ENCODE results near the gene SERPINB1. TPM values are rescaled to one million over a fixed set of nuclear protein-coding genes. Genes with fewer than 3 reads are reported as not detected.
A peak's percentile ranks its signal among the peaks of the same experiment; 100 is the strongest.

SERPINB1 gene
- total RNA-seq, 4 donors from 2014 or later: 284 to 1,204 (median 702) TPM

- intact Hi-C loops (cut with DNase I): no loop called here
- H3K4me1 ChIP-seq: peaks cover 6 to 56% (median 17%) of the 10 kb centered on the region in 3 donors
- 81 to 88% methylated on average over 2 of the region's 2 CpGs for WGBS, 2 donors
- no peaks in the 10 kb centered on the region for H3K9me3 ChIP-seq
- TF ChIP-seq POLR2A (IDR thresholded peaks at IDR 0.05): no peak
- TF ChIP-seq CTCF (IDR thresholded peaks at IDR 0.05): no peak
- H3K27ac ChIP-seq: peak overlapping the region; percentile 71 to 85 (median 78)
- no peak overlapping the region for H3K4me3 ChIP-seq
- no peaks in the 10 kb centered on the region for H3K27me3 ChIP-seq
- no peak for DNase-seq
- no peaks in the 10 kb centered on the region for H3K36me3 ChIP-seq
Measured at GRCh38 chr6:2809015-2809414, 32.6 kb downstream of the SERPINB1 start.

- Histone ChIP-seq H3K4me3 (no peak overlapping the region), H3K27me3 (no peaks in the 10 kb centered on the region), H3K27ac (peak overlapping the region; percentile 12 to 85 (median 50)), H3K36me3 (no peaks in the 10 kb centered on the region), H3K9me3 (no peaks in the 10 kb centered on the region), H3K4me1 (peaks cover 6 to 56% (median 17%) of the 10 kb centered on the region in 3 donors)
- TF ChIP-seq POLR2A (IDR thresholded peaks at IDR 0.05) (no peak), CTCF (IDR thresholded peaks at IDR 0.05) (no peak)
- intact Hi-C loops (cut with DNase I): no loop called here
- 43 to 58% methylated on average over 9 of the region's 9 CpGs for WGBS, 2 donors
- no peak for DNase-seq
Measured at GRCh38 chr6:2807342-2808090, 34.1 kb downstream of the SERPINB1 start.

- Histone ChIP-seq H3K36me3 (no peaks in the 10 kb centered on the region), H3K27ac (peak overlapping the region in 2 of 4 donors; percentile 82 to 85), H3K4me3 (no peak overlapping the region), H3K9me3 (no peaks in the 10 kb centered on the region), H3K4me1 (peaks cover 6 to 56% (median 17%) of the 10 kb centered on the region in 3 donors), H3K27me3 (no peaks in the 10 kb centered on the region)
- WGBS, 2 donors: 59 to 75% methylated on average over 3 of the region's 3 CpGs
- DNase-seq: no peak
- TF ChIP-seq POLR2A (IDR thresholded peaks at IDR 0.05) (no peak), CTCF (IDR thresholded peaks at IDR 0.05) (no peak)
- intact Hi-C loops (cut with DNase I): no loop called here
Measured at GRCh38 chr6:2806644-2807043, 35.0 kb downstream of the SERPINB1 start.

- H3K4me1 ChIP-seq: peaks cover 6 to 44% (median 10%) of the 10 kb centered on the region in 3 donors
- DNase-seq: no peak
- H3K4me3 ChIP-seq: no peak overlapping the region
- no peaks in the 10 kb centered on the region for H3K36me3 ChIP-seq
- 95 to 97% methylated on average over 8 to 11 of the region's 14 CpGs for WGBS, 2 donors
- intact Hi-C loops (cut with DNase I): no loop called here
- H3K27ac ChIP-seq: no peak overlapping the region
- no peaks in the 10 kb centered on the region for H3K27me3 ChIP-seq
- no peak for TF ChIP-seq POLR2A (IDR thresholded peaks at IDR 0.05)
- TF ChIP-seq CTCF (IDR thresholded peaks at IDR 0.05): no peak
- H3K9me3 ChIP-seq: no peaks in the 10 kb centered on the region
Measured at GRCh38 chr6:2805031-2805430, 36.6 kb downstream of the SERPINB1 start.

- no peaks in the 10 kb centered on the region for H3K36me3 ChIP-seq
- H3K9me3 ChIP-seq: no peaks in the 10 kb centered on the region
- H3K4me3 ChIP-seq: no peak overlapping the region
- no peak overlapping the region for H3K27ac ChIP-seq
- intact Hi-C loops (cut with DNase I): no loop called here
- TF ChIP-seq POLR2A (IDR thresholded peaks at IDR 0.05) (no peak), CTCF (IDR thresholded peaks at IDR 0.05) (no peak)
- 71 to 75% methylated on average over 4 to 6 of the region's 6 CpGs for WGBS, 2 donors
- DNase-seq: no peak
- H3K4me1 ChIP-seq: peaks cover 6 to 45% (median 9%) of the 10 kb centered on the region in 3 donors
- H3K27me3 ChIP-seq: no peaks in the 10 kb centered on the region
Measured at GRCh38 chr6:2804516-2804915, 37.1 kb downstream of the SERPINB1 start.

Measured in esophagus squamous epithelium (tissue), 5 donors.